HepG2 (cell line): ENCODE data around the gene P3H4. TPM values are rescaled to one million over a fixed set of nuclear protein-coding genes. Genes with fewer than 3 reads are reported as not detected.

Experiments used
- FOXO1 ChIP-seq: sonication (generic); formaldehyde crosslinking; IDR thresholded peaks from 2 replicates; pipeline ENCODE4 v1.4.0; 2020; ENCODE audit warnings: missing genetic modification reagents
- GATA4 ChIP-seq: sonication (generic); IDR thresholded peaks from 2 replicates; pipeline ENCODE4 v1.6.1; 2016; ENCODE audit warnings: antibody characterized with exemption, low read depth, borderline replicate concordance
- HMG20B ChIP-seq: conservative IDR thresholded peaks from 2 replicates; pipeline ENCODE4 v1.6.1; 2016; ENCODE audit warnings: missing genetic modification reagents, missing compliant biosample characterization
- KLF11 ChIP-seq: IDR thresholded peaks from 2 replicates; pipeline ENCODE4 v1.6.1; 2016; ENCODE audit warnings: missing compliant biosample characterization
- RBAK ChIP-seq: sonication (generic); formaldehyde crosslinking; IDR thresholded peaks from 2 replicates; pipeline ENCODE4 v1.5.1; 2020; ENCODE audit warnings: mild to moderate bottlenecking, missing genetic modification reagents
- SPEN ChIP-seq: sonication (generic); formaldehyde crosslinking; IDR thresholded peaks from 2 replicates; pipeline ENCODE4 v1.5.1; 2020; ENCODE audit warnings: low read depth, mild to moderate bottlenecking, missing genetic modification reagents
- SRF ChIP-seq: IDR thresholded peaks from 2 replicates; pipeline ENCODE4 v1.6.1; 2011; ENCODE audit warnings: mild to moderate bottlenecking, low read depth, low read length, moderate library complexity
- YEATS2 ChIP-seq: sonication (generic); formaldehyde crosslinking; IDR thresholded peaks from 2 replicates; pipeline ENCODE4 v1.4.0; 2020; ENCODE audit warnings: missing genetic modification reagents, borderline replicate concordance
- ZBTB3 ChIP-seq: sonication (generic); formaldehyde crosslinking; IDR thresholded peaks from 2 replicates; pipeline ENCODE4 v1.4.0; 2020; ENCODE audit warnings: low read depth, mild to moderate bottlenecking, moderate library complexity, missing genetic modification reagents, borderline replicate concordance
- ZFX ChIP-seq: sonication (generic); formaldehyde crosslinking; IDR thresholded peaks from 2 replicates; pipeline ENCODE4 v1.4.0; 2020; ENCODE audit warnings: mild to moderate bottlenecking, low read depth, missing genetic modification reagents, moderate library complexity
- ZNF124 ChIP-seq: sonication (generic); formaldehyde crosslinking; IDR thresholded peaks from 2 replicates; pipeline ENCODE4 v1.4.0; 2020; ENCODE audit warnings: missing genetic modification reagents
- ZNF136 ChIP-seq: sonication (generic); formaldehyde crosslinking; IDR thresholded peaks from 2 replicates; pipeline ENCODE4 v1.8.1; 2022; ENCODE audit warnings: low read depth, mild to moderate bottlenecking, moderate library complexity, missing genetic modification reagents
- ZNF205 ChIP-seq: IDR thresholded peaks from 2 replicates; pipeline ENCODE4 v1.6.1; 2018; ENCODE audit warnings: missing biosample characterization, missing genetic modification reagents
- ZNF224 ChIP-seq: sonication (generic); formaldehyde crosslinking; IDR thresholded peaks from 2 replicates; pipeline ENCODE4 v1.5.0; 2020; ENCODE audit warnings: mild to moderate bottlenecking, missing genetic modification reagents
- ZNF335 ChIP-seq: sonication (generic); formaldehyde crosslinking; IDR thresholded peaks from 2 replicates; pipeline ENCODE4 v1.4.0; 2020; ENCODE audit warnings: missing genetic modification reagents
- ZNF615 ChIP-seq: sonication (generic); formaldehyde crosslinking; IDR thresholded peaks from 2 replicates; pipeline ENCODE4 v1.5.0; 2020; ENCODE audit warnings: mild to moderate bottlenecking, missing genetic modification reagents, borderline replicate concordance
- ZNF776 ChIP-seq: sonication (generic); formaldehyde crosslinking; IDR thresholded peaks from 2 replicates; pipeline ENCODE4 v1.4.0; 2020; ENCODE audit warnings: mild to moderate bottlenecking, missing genetic modification reagents
- ZSCAN30 ChIP-seq: sonication (generic); formaldehyde crosslinking; IDR thresholded peaks from 2 replicates; pipeline ENCODE4 v1.5.0; 2020; ENCODE audit warnings: mild to moderate bottlenecking, missing genetic modification reagents
- polyA plus RNA-seq, 8 experiments: library from polyadenylated mRNA; depleted of rRNA in 3 of 8; stranded (reverse) in 7 of 8; unstranded in 1 of 8; fragments of >200 nt; fragmentation: Illumina TruSeq in 4 of 8; extraction: Trizol in 4 of 8; gene quantifications; 2 replicates each; pipeline versions ENCODE4 v1.2.1 to v1.2.3, GENCODE V29; 2011 to 2016; ENCODE audit warnings: low read depth in 4 of 8, missing spikeins in 1 of 8, mixed read lengths in 1 of 8; ENCODE audit not compliant: insufficient read depth in 1 of 8
- total RNA-seq, 5 experiments: library from RNA; depleted of rRNA; stranded (reverse); fragments of >200 nt; fragmentation: Illumina TruSeq; extraction: Trizol; gene quantifications; 2 replicates each; pipeline ENCODE4 v1.2.3, GENCODE V29; 2016; ENCODE audit warnings: low read depth in 1 of 5
- TF ChIP-seq, protein P1 (sequence below): sonication (generic); formaldehyde crosslinking; IDR thresholded peaks from 2 replicates; pipeline ENCODE4 v1.5.1; 2020; ENCODE audit warnings: missing genetic modification reagents, mild to moderate bottlenecking, borderline replicate concordance
- TF ChIP-seq, protein P2 (sequence below): sonication (generic); formaldehyde crosslinking; IDR thresholded peaks from 2 replicates; pipeline ENCODE4 v1.5.1; 2020; ENCODE audit warnings: mild to moderate bottlenecking, missing genetic modification reagents

P3H4 gene
- total and polyA plus RNA-seq, 2 of the 13 experiments (the other 11 are each of a cell fraction or from before 2014, with no cell fraction given), result 37.1 to 50.6 TPM

DNA sequence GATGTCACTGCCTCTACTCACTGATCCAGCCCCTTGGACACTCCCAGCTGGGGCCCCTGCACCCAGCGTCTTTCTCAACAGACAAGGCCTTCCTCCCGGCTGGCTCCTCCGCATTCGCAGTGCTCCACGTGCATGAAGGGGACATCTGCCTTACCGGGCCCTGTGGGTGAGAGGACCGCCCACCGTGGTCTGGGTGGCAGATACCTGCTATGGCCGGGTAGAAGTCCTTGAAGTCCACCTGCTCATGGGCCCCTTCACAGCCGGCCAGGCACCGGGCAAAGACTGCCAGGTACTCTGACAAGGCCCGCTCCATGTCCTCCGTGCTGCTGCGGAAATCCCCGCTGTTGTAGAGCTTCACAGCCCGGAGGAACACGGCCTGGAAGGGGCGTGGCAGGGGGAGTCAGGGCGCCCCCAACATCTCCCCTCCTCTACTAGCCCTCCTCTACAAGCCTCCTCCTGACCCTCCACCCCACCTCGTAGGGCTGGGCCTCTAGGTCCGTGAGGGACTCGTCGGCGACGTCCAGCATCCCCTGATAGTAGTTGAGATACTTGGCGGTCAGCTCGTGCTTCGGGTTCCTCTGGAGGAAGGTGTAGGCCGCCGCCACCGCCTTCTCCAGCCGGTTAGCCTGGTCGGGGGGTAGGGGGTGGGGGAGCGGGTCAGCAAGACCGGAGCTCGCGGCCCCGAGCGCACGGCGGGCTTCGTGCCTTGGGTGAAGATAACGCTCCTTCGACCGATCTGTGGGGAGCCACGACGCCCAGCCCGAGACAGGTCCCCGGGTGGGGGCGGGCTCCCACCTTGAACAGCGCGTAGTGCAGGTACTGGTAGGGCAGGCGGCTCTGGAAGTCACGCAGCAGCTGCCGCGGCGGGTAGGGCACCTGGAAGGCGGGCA lies 845 bp downstream of the P3H4 start (continued):
- TF ChIP-seq, protein P1, sequence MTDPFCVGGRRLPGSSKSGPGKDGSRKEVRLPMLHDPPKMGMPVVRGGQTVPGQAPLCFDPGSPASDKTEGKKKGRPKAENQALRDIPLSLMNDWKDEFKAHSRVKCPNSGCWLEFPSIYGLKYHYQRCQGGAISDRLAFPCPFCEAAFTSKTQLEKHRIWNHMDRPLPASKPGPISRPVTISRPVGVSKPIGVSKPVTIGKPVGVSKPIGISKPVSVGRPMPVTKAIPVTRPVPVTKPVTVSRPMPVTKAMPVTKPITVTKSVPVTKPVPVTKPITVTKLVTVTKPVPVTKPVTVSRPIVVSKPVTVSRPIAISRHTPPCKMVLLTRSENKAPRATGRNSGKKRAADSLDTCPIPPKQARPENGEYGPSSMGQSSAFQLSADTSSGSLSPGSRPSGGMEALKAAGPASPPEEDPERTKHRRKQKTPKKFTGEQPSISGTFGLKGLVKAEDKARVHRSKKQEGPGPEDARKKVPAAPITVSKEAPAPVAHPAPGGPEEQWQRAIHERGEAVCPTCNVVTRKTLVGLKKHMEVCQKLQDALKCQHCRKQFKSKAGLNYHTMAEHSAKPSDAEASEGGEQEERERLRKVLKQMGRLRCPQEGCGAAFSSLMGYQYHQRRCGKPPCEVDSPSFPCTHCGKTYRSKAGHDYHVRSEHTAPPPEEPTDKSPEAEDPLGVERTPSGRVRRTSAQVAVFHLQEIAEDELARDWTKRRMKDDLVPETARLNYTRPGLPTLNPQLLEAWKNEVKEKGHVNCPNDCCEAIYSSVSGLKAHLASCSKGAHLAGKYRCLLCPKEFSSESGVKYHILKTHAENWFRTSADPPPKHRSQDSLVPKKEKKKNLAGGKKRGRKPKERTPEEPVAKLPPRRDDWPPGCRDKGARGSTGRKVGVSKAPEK, result no peak; the same call in 1 of the 2 replicates
- TF ChIP-seq RBAK (CRISPR knock-in tag) (no peak), ZNF776 (CRISPR knock-in tag) (peak; percentile 77; the same call in 1 of the 2 replicates), FOXO1 (CRISPR knock-in tag) (0 out of 2 replicates have a peak, but pooled peaks have one; percentile 11), ZNF335 (CRISPR knock-in tag) (peak; percentile 5; the same call in 1 of the 2 replicates), YEATS2 (CRISPR knock-in tag) (0 out of 2 replicates have a peak, but pooled peaks have one; percentile 7), ZBTB3 (CRISPR knock-in tag) (peak; percentile 52; the same call in 1 of the 2 replicates), SPEN (CRISPR knock-in tag) (no peak; the same call in 1 of the 2 replicates), SRF (no peak), ZNF136 (CRISPR knock-in tag) (no peak), ZFX (CRISPR knock-in tag) (peak; percentile 14), ZNF124 (CRISPR knock-in tag) (no peak), KLF11 (0 out of 2 replicates have a peak, but pooled peaks have one; percentile 62), GATA4 (no peak), ZNF615 (0 out of 2 replicates have a peak, but pooled peaks have one; percentile 78), ZSCAN30 (no peak), ZNF205 (CRISPR knock-in tag) (peak; percentile 1; the same call in 1 of the 2 replicates), HMG20B (CRISPR knock-in tag) (0 out of 2 replicates have a peak, but pooled peaks have one; percentile 13), ZNF224 (CRISPR knock-in tag) (no peak)
- TF ChIP-seq, protein P2, sequence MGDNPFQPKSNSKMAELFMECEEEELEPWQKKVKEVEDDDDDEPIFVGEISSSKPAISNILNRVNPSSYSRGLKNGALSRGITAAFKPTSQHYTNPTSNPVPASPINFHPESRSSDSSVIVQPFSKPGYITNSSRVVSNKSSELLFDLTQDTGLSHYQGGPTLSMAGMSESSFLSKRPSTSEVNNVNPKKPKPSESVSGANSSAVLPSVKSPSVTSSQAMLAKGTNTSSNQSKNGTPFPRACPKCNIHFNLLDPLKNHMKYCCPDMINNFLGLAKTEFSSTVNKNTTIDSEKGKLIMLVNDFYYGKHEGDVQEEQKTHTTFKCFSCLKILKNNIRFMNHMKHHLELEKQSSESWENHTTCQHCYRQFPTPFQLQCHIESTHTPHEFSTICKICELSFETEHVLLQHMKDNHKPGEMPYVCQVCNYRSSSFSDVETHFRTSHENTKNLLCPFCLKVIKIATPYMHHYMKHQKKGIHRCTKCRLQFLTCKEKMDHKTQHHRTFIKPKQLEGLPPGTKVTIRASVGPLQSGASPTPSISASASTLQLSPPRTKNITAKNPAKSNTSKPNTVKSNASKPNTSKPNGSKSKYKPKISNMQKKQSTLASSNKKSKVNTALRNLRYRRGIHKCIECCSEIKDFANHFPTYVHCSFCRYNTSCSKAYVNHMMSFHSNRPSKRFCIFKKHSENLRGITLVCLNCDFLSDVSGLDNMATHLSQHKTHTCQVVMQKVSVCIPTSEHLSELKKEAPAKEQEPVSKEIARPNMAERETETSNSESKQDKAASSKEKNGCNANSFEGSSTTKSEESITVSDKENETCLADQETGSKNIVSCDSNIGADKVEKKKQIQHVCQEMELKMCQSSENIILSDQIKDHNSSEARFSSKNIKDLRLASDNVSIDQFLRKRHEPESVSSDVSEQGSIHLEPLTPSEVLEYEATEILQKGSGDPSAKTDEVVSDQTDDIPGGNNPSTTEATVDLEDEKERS (CRISPR knock-in tag), result 0 out of 2 replicates have a peak, but pooled peaks have one; percentile 18
